Suprapubic skin (tissue), 4 donors: ENCODE results near the gene WLS. TPM values are rescaled to one million over a fixed set of nuclear protein-coding genes. Genes with fewer than 3 reads are reported as not detected.
"Not testable (repeated sequence)": the region's sequence is repeated elsewhere in the genome, so short reads cannot be mapped to it uniquely, and the experiment has no call there.

Source experiments
- DNase-seq, 2 donors: peaks; one replicate each; pipeline ENCODE4 v3.0.0-alpha.2; 2019; ENCODE audit warnings: low spot score in 2 of 2
- H3K27ac ChIP-seq: fragments of 200-600 bp; sonication (generic); one replicate; pipeline ENCODE4 v1.5.1; 2019
- H3K27me3 ChIP-seq: fragments of 200-600 bp; sonication (generic); one replicate; pipeline ENCODE4 v1.5.1; 2019
- H3K36me3 ChIP-seq: fragments of 200-600 bp; sonication (generic); one replicate; pipeline ENCODE4 v1.5.1; 2019
- H3K4me1 ChIP-seq: fragments of 200-600 bp; sonication (generic); one replicate; pipeline ENCODE4 v1.5.1; 2019
- H3K4me3 ChIP-seq: fragments of 200-600 bp; sonication (generic); one replicate; pipeline ENCODE4 v1.5.1; 2019; ENCODE audit warnings: mild to moderate bottlenecking
- H3K9me3 ChIP-seq: fragments of 200-600 bp; sonication (generic); one replicate; pipeline ENCODE4 v1.5.1; 2019
- EP300 ChIP-seq: sonication (generic); formaldehyde crosslinking; IDR thresholded peaks from one replicate; pipeline ENCODE4 v1.6.1; 2017; ENCODE audit warnings: antibody characterized with exemption
- POLR2A ChIP-seq, 2 donors: fragments of 450-650 bp; IDR thresholded peaks; one replicate each; pipeline ENCODE4 v1.6.1; 2017; ENCODE audit warnings: antibody characterized with exemption in 2 of 2, mild to moderate bottlenecking in 2 of 2, moderate library complexity in 2 of 2
- POLR2AphosphoS5 ChIP-seq, 3 donors: sonication (generic); formaldehyde crosslinking; IDR thresholded peaks; one replicate each; pipeline ENCODE4 v1.6.1; 2017; ENCODE audit warnings: antibody characterized with exemption in 3 of 3
- WGBS: methylation state at CpG from one replicate; pipeline ENCODE4 v1.1.5; 2018; 5-methylcytosine and 5-hydroxymethylcytosine counted together
- total RNA-seq, 4 donors: library from RNA; depleted of rRNA; stranded (reverse); fragments of >200 nt; gene quantifications; one replicate each; pipeline ENCODE4 v1.1.0, GENCODE V29; 2016
- TF ChIP-seq, protein P1 (sequence below), 2 donors: fragments of 200-600 bp in 1 of 2; fragments of 450-650 bp in 1 of 2; sonication (generic) in 1 of 2; IDR thresholded peaks; one replicate each; pipeline ENCODE4 v1.5.1; 2016 to 2019; ENCODE audit warnings: antibody characterized with exemption in 2 of 2, mild to moderate bottlenecking in 1 of 2, moderate library complexity in 1 of 2

WLS gene
- total RNA-seq, 4 donors from 2014 or later, result 62.3 to 75.0 (median 70.0) TPM

DNA sequence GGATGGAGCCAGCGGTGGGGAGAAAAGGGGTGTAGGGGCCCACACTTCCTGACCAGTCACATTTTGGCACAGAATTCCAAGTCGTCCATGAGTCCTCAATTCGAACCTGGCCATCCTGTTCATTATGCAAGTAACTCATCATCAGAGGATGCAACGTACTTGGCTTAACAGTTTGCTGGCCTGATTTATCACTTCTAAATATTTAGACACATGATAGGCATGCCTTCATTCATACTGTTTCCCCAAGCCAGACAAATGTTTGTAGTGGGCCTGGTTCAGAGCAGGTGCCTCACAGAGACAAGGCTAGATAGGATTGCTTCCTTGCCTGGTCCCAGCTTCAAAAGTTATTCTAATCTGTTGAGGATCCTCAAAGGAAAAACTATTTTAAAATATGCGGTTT lies 66.7 kb downstream of the WLS start:
- no peak for DNase-seq
- Histone ChIP-seq H3K27ac (no peak overlapping the region), H3K4me1 (peaks cover 12% of the 10 kb centered on the region), H3K36me3 (peaks cover 10% of the 10 kb centered on the region), H3K4me3 (no peak overlapping the region), H3K27me3 (no peaks in the 10 kb centered on the region), H3K9me3 (no peaks in the 10 kb centered on the region)
- 86% methylated on average over 5 of the region's 5 CpGs for WGBS
- TF ChIP-seq EP300 (no peak), POLR2AphosphoS5 (IDR thresholded peaks at IDR 0.05) (no peak), POLR2A (IDR thresholded peaks at IDR 0.05) (no peak)
- TF ChIP-seq, protein P1, sequence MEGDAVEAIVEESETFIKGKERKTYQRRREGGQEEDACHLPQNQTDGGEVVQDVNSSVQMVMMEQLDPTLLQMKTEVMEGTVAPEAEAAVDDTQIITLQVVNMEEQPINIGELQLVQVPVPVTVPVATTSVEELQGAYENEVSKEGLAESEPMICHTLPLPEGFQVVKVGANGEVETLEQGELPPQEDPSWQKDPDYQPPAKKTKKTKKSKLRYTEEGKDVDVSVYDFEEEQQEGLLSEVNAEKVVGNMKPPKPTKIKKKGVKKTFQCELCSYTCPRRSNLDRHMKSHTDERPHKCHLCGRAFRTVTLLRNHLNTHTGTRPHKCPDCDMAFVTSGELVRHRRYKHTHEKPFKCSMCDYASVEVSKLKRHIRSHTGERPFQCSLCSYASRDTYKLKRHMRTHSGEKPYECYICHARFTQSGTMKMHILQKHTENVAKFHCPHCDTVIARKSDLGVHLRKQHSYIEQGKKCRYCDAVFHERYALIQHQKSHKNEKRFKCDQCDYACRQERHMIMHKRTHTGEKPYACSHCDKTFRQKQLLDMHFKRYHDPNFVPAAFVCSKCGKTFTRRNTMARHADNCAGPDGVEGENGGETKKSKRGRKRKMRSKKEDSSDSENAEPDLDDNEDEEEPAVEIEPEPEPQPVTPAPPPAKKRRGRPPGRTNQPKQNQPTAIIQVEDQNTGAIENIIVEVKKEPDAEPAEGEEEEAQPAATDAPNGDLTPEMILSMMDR (IDR thresholded peaks at IDR 0.05), result no peak

DNA sequence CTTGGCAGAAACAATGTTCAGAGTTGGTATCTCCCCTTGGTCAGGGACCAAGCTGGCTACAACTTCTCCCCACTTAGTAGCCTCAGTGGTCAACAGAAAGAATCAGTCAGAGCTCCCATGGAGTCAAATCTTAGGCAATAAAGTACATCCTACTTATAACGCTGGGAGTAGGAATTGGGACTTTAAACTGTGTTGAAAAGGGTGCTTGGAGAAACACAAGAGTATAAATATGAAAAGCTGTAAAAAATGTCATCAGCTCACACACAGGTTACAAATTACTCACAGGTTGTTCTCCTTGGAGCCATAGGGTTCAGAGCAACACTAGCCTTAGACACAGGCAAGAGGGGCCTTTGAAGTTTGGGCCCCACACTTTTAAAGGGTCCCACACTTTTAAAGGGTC lies 67.4 kb downstream of the WLS start:
- TF ChIP-seq EP300, result no peak
- TF ChIP-seq, protein P1 (IDR thresholded peaks at IDR 0.05), result no peak
- TF ChIP-seq POLR2AphosphoS5 (IDR thresholded peaks at IDR 0.05), result no peak
- no peak for TF ChIP-seq POLR2A (IDR thresholded peaks at IDR 0.05)
- Histone ChIP-seq H3K9me3 (no peaks in the 10 kb centered on the region), H3K4me3 (no peak overlapping the region), H3K36me3 (peaks cover 10% of the 10 kb centered on the region), H3K4me1 (peaks cover 12% of the 10 kb centered on the region), H3K27ac (no peak overlapping the region), H3K27me3 (no peaks in the 10 kb centered on the region)
- DNase-seq, result no peak
- WGBS, result 94% methylated on average over 1 of the region's 1 CpG

DNA sequence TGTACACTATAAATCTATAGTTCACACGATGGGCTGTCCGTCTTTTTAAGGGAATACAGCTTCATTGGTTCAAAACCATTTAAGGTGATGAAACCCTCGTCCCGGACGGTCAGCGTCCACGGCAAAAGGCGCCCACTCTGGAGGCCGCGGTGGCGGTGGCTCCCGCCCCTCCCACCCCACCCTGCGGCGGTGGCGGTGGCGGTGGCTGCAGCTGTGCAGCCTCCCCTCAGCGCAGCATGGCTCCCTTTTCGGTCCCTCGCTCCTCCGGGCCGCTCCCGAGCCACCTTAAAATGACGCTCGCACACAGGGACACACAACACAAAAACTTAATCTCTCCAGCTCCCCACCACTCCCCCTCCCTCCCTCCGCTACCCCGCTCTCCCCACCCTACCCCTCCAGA lies 69.1 kb downstream of the WLS start:
- Histone ChIP-seq H3K4me1 (no peaks in the 10 kb centered on the region), H3K27ac (no peak overlapping the region), H3K9me3 (no peaks in the 10 kb centered on the region), H3K27me3 (no peaks in the 10 kb centered on the region), H3K4me3 (no peak overlapping the region), H3K36me3 (peaks cover 16% of the 10 kb centered on the region)
- TF ChIP-seq EP300 (no peak), POLR2AphosphoS5 (IDR thresholded peaks at IDR 0.05) (no peak), POLR2A (IDR thresholded peaks at IDR 0.05) (no peak)
- TF ChIP-seq, protein P1 (IDR thresholded peaks at IDR 0.05), result no peak
- WGBS, result 93% methylated on average over 26 of the region's 26 CpGs
- DNase-seq, result no peak

DNA sequence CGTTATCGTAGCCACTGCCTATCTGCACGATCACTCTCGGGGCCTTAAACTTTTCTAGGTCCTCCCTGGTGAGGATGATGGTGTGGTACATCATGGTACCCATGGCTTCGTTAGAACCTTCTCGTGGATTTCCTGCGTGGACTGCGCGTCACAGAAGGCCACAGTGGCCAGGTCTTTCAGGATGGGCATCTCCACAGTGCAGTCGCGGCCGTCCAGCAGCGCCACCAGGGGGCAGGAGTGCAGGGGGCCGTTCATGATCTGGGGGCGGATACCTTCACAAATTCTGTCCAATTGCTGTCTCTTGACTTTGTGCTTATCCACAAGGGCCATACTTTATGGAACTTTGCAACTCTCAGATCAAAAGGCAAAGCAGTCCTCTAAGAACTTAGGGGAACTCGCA lies 69.6 kb downstream of the WLS start:
- TF ChIP-seq POLR2A (IDR thresholded peaks at IDR 0.05), result no peak
- Histone ChIP-seq H3K27ac (no peak overlapping the region), H3K27me3 (no peaks in the 10 kb centered on the region), H3K4me1 (no peaks in the 10 kb centered on the region), H3K4me3 (no peak overlapping the region), H3K36me3 (peaks cover 21% of the 10 kb centered on the region), H3K9me3 (no peaks in the 10 kb centered on the region)
- no peak for DNase-seq
- WGBS, result 94% methylated on average over 12 of the region's 16 CpGs

DNA sequence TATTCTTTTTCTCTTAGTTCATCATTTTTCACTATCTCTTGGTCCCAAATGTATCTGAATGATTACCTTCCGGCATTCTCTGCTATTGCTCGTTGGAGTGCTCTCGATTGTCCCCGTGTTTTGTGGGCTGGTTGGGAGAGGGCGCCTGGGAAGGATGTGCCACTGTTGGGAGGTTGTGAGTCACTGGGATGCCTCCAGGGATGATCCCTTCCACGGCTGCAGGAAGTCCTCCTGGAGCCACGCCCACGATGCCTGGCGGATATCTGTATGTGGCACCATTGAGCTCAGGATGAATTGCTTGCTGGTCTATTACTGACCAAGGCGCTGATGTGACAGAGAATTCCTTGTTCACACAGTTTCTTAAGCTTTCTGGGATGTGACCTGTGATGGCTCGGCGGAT lies 70.7 kb downstream of the WLS start:
- not testable (repeated sequence) for H3K4me3 ChIP-seq

DNA sequence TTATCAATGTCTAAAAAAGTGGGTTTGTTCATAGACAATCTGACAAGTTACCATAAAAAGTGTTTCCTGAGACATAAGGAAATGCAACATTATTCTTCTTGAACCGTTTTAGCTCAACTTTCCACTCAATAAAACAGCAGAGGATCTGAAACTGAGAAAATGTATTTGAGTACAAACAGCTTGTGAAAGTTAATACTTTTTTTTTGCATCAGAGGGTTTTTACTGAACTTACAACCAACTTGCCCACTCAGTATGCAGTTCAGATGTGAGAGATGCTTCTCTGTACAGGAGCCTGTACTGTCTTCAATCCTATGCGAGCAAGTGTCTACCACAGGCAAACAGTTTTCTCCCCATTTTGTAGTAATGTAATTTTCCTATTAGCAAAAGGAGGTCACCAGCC lies 71.4 kb downstream of the WLS start:
- H3K27me3 ChIP-seq, H3K4me1 ChIP-seq, H3K9me3 ChIP-seq, DNase-seq, H3K4me3 ChIP-seq, H3K27ac ChIP-seq: not testable (repeated sequence)
- peaks cover 27% of the 10 kb centered on the region for H3K36me3 ChIP-seq
- 78% methylated on average over 2 of the region's 2 CpGs for WGBS

More for the DNA sequence above, 70.7 kb downstream of the WLS start:
- H3K27me3 ChIP-seq, H3K9me3 ChIP-seq, H3K4me1 ChIP-seq, DNase-seq, H3K27ac ChIP-seq: not testable (repeated sequence)
- WGBS, result 80% methylated on average over 12 of the region's 12 CpGs
- H3K36me3 ChIP-seq, result peaks cover 22% of the 10 kb centered on the region

DNA sequence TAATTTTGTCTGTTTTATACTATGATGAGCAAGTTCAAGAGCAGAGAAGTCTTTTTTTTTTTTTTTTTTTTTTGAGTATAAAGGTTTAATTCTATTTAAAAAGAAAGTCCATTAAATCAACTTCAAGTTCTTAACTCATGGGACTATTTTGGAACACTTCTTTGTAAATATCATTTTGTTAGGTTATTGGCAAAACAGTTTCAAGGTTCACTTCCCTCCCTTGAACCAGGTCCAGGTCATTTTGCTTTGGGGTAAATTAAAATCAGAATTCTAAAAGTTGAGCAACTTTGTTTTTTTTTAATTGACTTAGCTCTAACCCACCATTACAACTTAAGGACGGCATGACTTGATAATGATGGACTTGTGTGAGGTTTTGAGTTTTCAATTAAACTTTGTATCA lies 72.3 kb downstream of the WLS start:
- 56% methylated on average over 1 of the region's 1 CpG for WGBS
- TF ChIP-seq EP300 (no peak), POLR2AphosphoS5 (IDR thresholded peaks at IDR 0.05) (no peak), POLR2A (IDR thresholded peaks at IDR 0.05) (no peak)
- TF ChIP-seq, protein P1 (IDR thresholded peaks at IDR 0.05), result no peak
- no peaks in the 10 kb centered on the region for H3K9me3 ChIP-seq
- peaks cover 2% of the 10 kb centered on the region for H3K4me1 ChIP-seq
- no peaks in the 10 kb centered on the region for H3K27me3 ChIP-seq
- no peak overlapping the region for H3K27ac ChIP-seq
- DNase-seq, result no peak
- H3K36me3 ChIP-seq, result peaks cover 27% of the 10 kb centered on the region
- no peak overlapping the region for H3K4me3 ChIP-seq
